K562 (cell line): ENCODE data around the gene GRIK5. TPM values are rescaled to one million over a fixed set of nuclear protein-coding genes. Genes with fewer than 3 reads are reported as not detected.

ENCODE experiments used
- HMGXB4 ChIP-seq: sonication (generic); formaldehyde crosslinking; IDR thresholded peaks from 2 replicates; pipeline ENCODE4 v1.8.1; 2023; ENCODE audit warnings: mild to moderate bottlenecking, missing genetic modification reagents
- HNRNPH1 ChIP-seq: fragments of 200-400 bp; formaldehyde crosslinking; optimal IDR thresholded peaks from 2 replicates; pipeline ENCODE3; 2017; ENCODE audit warnings: low read depth, mild to moderate bottlenecking, low read length, moderate library complexity
- HNRNPUL1 ChIP-seq: fragments of 200-400 bp; formaldehyde crosslinking; IDR thresholded peaks from 2 replicates; pipeline ENCODE4 v1.6.1; 2017; ENCODE audit warnings: low read length
- ILF3 ChIP-seq: fragments of 450-650 bp; IDR thresholded peaks from 2 replicates; pipeline ENCODE4 v1.6.1; 2018; ENCODE audit warnings: antibody characterized with exemption, mild to moderate bottlenecking, moderate library complexity, borderline replicate concordance
- MBD1 ChIP-seq: fragments of 250-450 bp; sonication (Bioruptor Pico); IDR thresholded peaks from 2 replicates; pipeline ENCODE4 v1.8.0; 2022; ENCODE audit warnings: inconsistent platforms
- MXD1 ChIP-seq: fragments of 250-450 bp; sonication (Bioruptor Pico); IDR thresholded peaks from 2 replicates; pipeline ENCODE4 v1.8.0; 2021; ENCODE audit warnings: borderline replicate concordance, mild to moderate bottlenecking, moderate library complexity; ENCODE audit not compliant: poor library complexity, severe bottlenecking
- PHF8 ChIP-seq: fragments of 200-600 bp; sonication (generic); IDR thresholded peaks from 2 replicates; pipeline ENCODE4 v1.6.1; 2012; ENCODE audit warnings: mixed run types, mild to moderate bottlenecking, inconsistent platforms, low read length, moderate library complexity, borderline replicate concordance
- RAD21 ChIP-seq, 2 experiments: fragments of 250-450 bp in 1 of 2; fragments of 450-650 bp in 1 of 2; sonication (Bioruptor Pico) in 1 of 2; formaldehyde crosslinking in 1 of 2; IDR thresholded peaks in 1 of 2; conservative IDR thresholded peaks in 1 of 2; 2 replicates each; pipeline versions ENCODE4 v1.4.0 to v1.8.0; 2020 to 2022; ENCODE audit warnings: mild to moderate bottlenecking in 2 of 2, moderate library complexity in 1 of 2
- SAFB ChIP-seq: fragments of 200-400 bp; formaldehyde crosslinking; IDR thresholded peaks from 2 replicates; pipeline ENCODE4 v1.6.1; 2017; ENCODE audit warnings: low read depth, low read length, borderline replicate concordance
- SMARCE1 ChIP-seq: fragments of 450-650 bp; IDR thresholded peaks from 2 replicates; pipeline ENCODE4 v1.7.1; 2016; ENCODE audit warnings: mild to moderate bottlenecking
- TBP ChIP-seq: optimal IDR thresholded peaks from 2 replicates; pipeline ENCODE3; 2011; ENCODE audit warnings: low read depth, low read length, improper control_type of control experiment
- TCF15 ChIP-seq: fragments of 250-450 bp; sonication (Bioruptor Pico); IDR thresholded peaks from 2 replicates; pipeline ENCODE4 v1.8.0; 2022; ENCODE audit warnings: moderate library complexity, mild to moderate bottlenecking, inconsistent platforms
- ZBTB34 ChIP-seq: fragments of 250-450 bp; sonication (Bioruptor Pico); IDR thresholded peaks from 2 replicates; pipeline ENCODE4 v1.8.0; 2021; ENCODE audit warnings: mild to moderate bottlenecking, moderate library complexity
- ZNF175 ChIP-seq: fragments of 200-800 bp; sonication (Bioruptor generic); IDR thresholded peaks from 2 replicates; pipeline ENCODE4 v1.6.1; 2016; ENCODE audit warnings: low read depth, mild to moderate bottlenecking, missing genetic modification characterization, missing compliant biosample characterization
- ZNF354B ChIP-seq: fragments of 250-450 bp; sonication (Bioruptor Pico); IDR thresholded peaks from 2 replicates; pipeline ENCODE4 v1.4.0; 2020
- ZNF507 ChIP-seq: conservative IDR thresholded peaks from 2 replicates; pipeline ENCODE4 v1.6.1; 2017; ENCODE audit warnings: missing genetic modification characterization, missing compliant biosample characterization
- polyA plus RNA-seq, 8 experiments: library from polyadenylated mRNA; depleted of rRNA in 4 of 8; stranded (reverse) in 5 of 8; unstranded in 3 of 8; fragments of >200 nt; fragmentation: Nextera tagmentation in 2 of 8; fragmentation: Illumina TruSeq in 1 of 8; extraction: Ambion mirVana in 2 of 8; extraction: Trizol in 1 of 8; gene quantifications; 2 replicates each; pipeline versions ENCODE4 v1.2.1 to v1.2.3, GENCODE V29; 2011 to 2014; ENCODE audit warnings: inconsistent platforms in 1 of 8, missing spikeins in 1 of 8
- total RNA-seq, 7 experiments: library from RNA; depleted of rRNA in 6 of 7; stranded (reverse); fragments of >200 nt in 6 of 7; fragmentation: Illumina TruSeq in 2 of 7; extraction: Trizol in 2 of 7; gene quantifications; 2 replicates each; pipeline versions ENCODE4 v1.2.1 to v1.2.3, GENCODE V29; 2011 to 2021; ENCODE audit warnings: low replicate concordance in 1 of 7
- TF ChIP-seq, protein P1 (sequence below): fragments of 250-450 bp; sonication (Bioruptor Pico); IDR thresholded peaks from 2 replicates; pipeline ENCODE4 v1.4.0; 2020
- TF ChIP-seq, protein P2 (sequence below): sonication (generic); formaldehyde crosslinking; IDR thresholded peaks from 2 replicates; pipeline ENCODE4 v1.5.0; 2020; ENCODE audit warnings: missing genetic modification reagents

Gene GRIK5
- total and polyA plus RNA-seq, 9 of the 15 experiments (the other 6 are each of a cell fraction or from before 2014, with no cell fraction given): 0.04 to 0.55 (median 0.27) TPM; not detected in 2

GRCh38 chr19:42075616-42076379, 5.8 kb upstream of the GRIK5 start, which contains the start of gene ZNF574 (continued):
- TF ChIP-seq MBD1 (CRISPR knock-in tag) (no peak), TCF15 (CRISPR knock-in tag) (no peak), HNRNPH1 (no peak), HNRNPUL1 (no peak), ZNF507 (tag) (no peak), SAFB (no peak), ILF3 (no peak), PHF8 (peak; percentile 99), ZBTB34 (CRISPR knock-in tag) (no peak), SMARCE1 (no peak), MXD1 (CRISPR knock-in tag) (no peak), ZNF354B (no peak), TBP (peak; percentile 90), ZNF175 (CRISPR knock-in tag) (no peak), RAD21 (CRISPR knock-in tag; conservative IDR thresholded peaks at IDR 0.05 in 1 of 2, IDR thresholded peaks at IDR 0.05 in 1 of 2) (no peak), HMGXB4 (no peak)
- TF ChIP-seq, protein P1, sequence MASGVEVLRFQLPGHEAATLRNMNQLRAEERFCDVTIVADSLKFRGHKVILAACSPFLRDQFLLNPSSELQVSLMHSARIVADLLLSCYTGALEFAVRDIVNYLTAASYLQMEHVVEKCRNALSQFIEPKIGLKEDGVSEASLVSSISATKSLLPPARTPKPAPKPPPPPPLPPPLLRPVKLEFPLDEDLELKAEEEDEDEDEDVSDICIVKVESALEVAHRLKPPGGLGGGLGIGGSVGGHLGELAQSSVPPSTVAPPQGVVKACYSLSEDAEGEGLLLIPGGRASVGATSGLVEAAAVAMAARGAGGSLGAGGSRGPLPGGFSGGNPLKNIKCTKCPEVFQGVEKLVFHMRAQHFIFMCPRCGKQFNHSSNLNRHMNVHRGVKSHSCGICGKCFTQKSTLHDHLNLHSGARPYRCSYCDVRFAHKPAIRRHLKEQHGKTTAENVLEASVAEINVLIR (CRISPR knock-in tag): peak; percentile 23; the same call in 1 of the 2 replicates
- TF ChIP-seq, protein P2, sequence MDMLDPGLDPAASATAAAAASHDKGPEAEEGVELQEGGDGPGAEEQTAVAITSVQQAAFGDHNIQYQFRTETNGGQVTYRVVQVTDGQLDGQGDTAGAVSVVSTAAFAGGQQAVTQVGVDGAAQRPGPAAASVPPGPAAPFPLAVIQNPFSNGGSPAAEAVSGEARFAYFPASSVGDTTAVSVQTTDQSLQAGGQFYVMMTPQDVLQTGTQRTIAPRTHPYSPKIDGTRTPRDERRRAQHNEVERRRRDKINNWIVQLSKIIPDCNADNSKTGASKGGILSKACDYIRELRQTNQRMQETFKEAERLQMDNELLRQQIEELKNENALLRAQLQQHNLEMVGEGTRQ (CRISPR knock-in tag): peak; percentile 46; the same call in 1 of the 2 replicates
